ENCODE results near the gene C2CD4D.

DNA sequence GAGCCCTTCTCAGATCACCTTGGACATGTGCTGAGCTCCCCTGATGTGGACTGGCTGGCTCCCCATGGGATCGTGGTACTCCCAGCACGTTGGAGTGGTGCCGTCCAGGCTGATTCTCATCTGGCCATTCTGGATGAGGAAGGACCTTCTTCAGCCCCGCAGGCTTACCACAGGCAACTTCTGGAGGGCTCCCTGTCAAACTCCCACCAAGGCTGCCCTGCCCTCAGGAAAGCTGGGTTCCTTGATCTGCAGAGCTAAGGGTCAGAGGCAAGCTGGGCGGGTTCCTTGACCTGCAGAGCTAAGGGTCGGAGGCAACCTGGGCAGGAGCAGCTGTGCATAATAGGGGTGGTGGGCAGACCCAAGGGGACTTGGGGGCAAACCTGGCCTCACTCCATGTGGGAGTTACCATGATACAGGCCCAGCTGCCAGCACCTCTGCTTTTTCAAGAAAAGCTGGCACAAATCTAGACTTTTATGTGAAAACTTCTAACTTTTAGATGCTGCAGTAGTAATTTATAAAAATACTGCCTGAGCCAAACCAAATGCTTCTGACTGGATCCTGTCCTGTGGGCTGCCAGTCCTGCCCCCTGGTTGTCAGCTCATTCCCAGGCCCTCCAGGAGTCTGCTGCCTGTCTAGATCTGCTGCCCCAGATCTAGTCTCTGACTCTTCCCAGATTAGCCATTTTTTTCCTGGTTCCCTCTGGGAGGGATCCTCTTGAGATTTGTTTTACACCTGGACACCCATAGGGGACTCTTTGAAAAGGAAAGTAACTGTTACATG is 19.5 kb upstream of the C2CD4D start:
- TF ChIP-seq, protein P1, sequence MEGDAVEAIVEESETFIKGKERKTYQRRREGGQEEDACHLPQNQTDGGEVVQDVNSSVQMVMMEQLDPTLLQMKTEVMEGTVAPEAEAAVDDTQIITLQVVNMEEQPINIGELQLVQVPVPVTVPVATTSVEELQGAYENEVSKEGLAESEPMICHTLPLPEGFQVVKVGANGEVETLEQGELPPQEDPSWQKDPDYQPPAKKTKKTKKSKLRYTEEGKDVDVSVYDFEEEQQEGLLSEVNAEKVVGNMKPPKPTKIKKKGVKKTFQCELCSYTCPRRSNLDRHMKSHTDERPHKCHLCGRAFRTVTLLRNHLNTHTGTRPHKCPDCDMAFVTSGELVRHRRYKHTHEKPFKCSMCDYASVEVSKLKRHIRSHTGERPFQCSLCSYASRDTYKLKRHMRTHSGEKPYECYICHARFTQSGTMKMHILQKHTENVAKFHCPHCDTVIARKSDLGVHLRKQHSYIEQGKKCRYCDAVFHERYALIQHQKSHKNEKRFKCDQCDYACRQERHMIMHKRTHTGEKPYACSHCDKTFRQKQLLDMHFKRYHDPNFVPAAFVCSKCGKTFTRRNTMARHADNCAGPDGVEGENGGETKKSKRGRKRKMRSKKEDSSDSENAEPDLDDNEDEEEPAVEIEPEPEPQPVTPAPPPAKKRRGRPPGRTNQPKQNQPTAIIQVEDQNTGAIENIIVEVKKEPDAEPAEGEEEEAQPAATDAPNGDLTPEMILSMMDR (optimal IDR thresholded peaks at IDR 0.05 in 1 of 3, IDR thresholded peaks at IDR 0.05 in 1 of 3, conservative IDR thresholded peaks at IDR 0.05 in 1 of 3; ENCODE audit: extremely low read depth in 1 of 3, insufficient read depth in 2 of 3, low read length in 3 of 3), result no peak
- TF ChIP-seq EZH2 (IDR thresholded peaks at IDR 0.05; ENCODE audit: low read length), result no peak
